GM18870 (cell line): ENCODE results near the gene PPIL3.

Experiments
- ATAC-seq: cut with Tn5 transposase; IDR thresholded peaks from one replicate; pipeline ENCODE4 v1.9.1; 2021; ENCODE audit warnings: moderate library complexity; ENCODE audit not compliant: unreplicated experiment

PPIL3 gene

DNA sequence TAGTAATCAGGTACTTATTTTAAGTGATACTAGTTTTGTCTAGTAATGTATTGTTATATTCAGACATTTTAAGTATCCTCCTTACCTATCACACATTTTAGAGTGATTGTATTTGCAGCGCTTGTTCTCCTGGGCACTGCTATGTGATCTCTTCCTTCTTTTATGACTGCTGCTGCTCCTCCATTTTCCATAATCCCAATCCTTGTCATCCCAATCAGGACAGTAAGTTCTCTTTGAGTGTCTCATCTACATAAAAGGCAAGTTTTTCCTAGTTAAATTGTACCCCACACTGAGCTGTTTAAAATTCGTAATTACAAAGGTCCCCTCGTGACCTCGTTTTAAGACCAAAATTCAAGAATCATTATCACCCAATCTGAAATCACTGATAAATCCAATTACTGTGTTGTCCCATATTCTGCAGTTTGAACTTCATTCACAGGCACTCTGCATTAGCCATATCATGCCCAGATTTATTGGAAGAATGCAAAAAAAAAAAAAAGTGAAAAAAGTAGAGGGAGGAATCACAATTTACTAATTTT, 27.2 kb downstream of the PPIL3 start:
- ATAC-seq = no peak

DNA sequence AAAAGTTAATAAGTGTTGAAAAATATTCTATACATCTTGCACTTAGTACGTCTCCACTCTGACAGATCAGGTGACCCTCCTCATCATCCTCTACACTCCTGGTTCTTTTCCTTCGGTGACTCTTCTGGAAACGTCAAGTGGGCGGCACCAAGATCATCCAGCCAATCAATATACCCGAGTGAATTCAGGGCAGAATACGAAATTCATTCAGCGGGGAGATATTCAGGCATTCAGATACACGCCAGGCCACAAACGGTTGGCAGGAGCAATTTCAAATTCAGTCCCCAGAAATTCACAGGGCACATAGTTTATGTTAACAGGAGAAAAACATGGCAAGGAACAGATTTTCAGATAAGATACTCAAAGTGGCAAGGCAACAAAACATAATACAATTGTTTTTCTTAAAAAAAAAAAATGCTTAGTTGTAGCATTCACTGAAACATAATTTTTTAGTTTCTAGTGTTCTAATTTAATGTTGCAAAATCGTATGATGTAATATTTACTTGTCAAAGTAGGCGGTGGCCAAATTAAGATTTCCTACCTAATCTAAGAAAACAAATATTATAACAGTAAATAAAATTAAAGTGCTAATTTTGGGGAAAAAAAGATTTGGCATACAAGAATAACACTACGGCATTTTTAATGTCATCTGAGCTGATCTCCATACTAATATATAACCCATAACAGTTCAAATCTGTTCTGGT, 28.6 kb downstream of the PPIL3 start:
- no peak for ATAC-seq

DNA sequence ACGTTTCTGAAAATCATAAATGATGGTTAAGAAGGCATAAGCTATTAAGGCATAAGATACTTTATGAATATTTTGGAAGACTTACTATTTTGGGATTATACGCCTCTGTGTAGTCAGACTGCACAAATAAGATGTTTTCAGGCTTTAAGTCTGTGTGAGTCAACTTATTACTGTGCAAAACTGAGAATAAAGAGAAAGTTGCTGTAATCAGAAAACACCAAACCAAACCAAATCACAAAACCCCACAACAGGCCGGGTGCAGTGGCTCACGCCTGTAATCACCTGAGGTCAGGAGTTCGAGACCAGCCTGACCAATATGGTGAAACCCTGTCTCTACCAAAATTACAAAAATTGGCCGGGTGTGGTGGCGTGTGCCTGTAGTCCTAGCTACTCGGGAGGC, 32.1 kb downstream of the PPIL3 start:
- no peak for ATAC-seq

DNA sequence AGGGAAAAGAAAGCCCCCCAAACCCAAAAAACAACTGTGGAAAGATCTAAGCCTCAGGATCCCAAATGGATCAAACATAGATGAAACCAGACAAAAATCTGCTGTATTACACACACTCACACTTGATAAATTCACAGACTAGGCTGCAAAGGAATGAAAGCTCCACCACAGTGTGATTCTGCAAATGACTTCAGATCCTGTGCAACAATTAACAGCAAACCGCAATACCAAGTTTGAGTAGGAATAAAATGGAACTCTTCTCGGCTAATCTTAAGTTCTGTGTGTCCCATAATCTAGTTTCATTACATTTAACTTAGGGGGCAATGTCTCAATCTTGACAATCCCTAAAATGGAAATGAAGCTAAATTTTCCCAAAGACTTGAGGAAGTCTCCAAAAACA, 36.3 kb downstream of the PPIL3 start:
- ATAC-seq = no peak

DNA sequence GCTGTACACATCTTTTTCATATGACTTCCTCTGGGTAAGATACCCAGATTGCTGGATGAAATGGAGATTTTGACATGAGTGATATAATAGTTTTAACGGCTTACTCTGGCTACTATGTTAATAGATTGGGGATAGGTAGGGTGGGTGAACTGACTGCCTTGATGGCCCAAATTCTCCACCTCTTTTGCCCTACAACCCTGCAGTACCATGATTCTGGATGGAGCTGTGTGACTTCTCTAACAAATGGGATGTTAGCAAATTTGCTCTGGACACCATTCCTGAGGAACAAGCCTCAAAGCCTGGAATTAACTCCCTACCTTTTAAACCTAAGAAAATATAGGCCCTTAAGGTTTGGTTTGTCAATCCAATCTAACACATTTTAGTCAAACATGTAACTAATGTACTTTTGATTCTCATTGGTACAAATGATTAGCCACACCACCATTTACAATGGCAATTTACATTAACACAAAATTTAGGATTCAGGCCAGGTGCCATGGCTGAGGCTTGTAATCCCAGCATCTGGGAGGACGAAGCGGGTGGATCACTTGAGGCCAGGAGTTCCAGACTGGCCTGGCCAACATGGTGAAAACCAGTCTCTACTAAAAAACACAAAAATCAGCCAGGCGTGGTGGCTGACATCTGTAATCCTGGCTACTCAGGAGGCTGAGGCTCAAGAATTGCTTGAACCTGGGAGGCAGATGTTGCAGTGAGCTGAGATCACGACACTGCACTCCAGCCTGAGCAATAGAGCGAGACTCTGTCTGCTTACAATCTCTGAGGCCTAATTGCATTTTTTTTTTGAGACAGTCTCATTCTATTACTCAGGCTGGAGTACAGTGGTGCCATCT, 37.3 kb downstream of the PPIL3 start:
- no peak for ATAC-seq

DNA sequence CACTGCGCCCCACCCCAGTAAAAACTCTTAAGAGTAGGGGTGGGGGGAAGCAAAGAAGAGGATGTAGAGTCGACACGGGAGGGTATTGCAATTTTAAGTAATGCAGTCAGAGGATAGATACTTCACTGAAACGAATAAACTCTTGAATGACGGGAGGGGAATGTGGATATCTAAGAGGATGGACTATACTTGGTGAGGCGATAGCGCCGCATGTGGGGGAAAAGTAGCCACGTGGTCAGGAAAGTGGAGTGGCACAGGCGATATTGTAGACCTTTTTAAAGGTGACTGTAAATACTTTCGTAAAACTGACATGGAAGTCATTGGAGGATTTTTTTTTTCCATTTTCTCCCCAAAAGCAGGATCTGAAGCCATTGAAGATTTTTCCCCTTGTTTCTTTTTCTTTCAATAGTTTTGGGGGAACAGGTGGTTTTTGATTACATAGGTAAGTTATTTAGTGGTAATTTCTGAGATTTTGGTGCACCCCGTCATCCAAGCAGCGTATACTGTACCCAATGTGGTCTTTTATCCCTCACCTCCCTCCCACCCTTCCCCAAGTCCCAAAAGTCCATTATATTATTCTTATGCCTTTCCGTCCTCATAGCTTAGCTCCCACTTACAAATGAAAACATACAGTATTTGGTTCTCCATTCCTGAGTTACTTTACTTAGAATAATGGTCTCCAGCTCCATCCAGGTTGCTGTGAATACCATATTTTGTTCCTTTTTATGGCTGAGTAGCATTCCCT, 38.2 kb downstream of the PPIL3 start:
- no peak for ATAC-seq

DNA sequence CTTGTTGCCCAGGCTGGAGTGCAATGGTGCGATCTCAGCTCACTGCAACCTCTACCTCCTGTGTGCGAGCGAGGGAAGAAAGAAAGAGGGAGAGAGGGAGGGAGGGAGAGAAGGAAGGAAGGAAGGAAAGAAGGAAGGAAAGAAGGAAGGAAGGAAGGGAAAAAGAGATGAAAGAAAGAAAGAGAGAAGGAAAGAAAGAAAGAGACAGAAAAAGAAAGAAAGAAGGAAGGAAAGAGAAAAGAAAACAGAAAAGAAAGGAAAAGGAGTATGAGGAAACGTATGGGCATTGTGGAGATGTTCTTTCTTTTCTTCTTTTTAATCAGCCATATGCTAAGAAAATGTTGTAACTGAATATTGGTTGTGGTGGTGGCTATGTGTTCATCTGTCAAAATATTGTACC, 40.9 kb downstream of the PPIL3 start:
- no peak for ATAC-seq

DNA sequence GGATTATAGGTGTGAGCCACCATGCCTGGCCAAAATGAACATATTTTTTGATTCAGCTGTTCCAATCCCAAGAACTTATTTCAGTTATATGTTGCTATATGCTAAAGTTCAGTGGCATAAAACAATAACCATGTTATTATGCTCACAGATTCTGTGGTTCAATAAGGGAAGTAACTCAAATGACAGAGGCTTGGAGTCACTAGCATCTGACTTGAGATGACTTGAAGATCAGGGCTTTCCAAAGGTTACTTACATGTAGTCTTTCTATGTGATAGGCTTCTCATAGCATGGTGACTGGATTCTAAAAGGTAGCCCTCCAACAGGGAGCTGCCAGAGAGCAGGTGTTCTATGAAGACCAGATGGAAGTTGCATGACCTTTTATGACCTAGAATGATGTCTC, 41.6 kb downstream of the PPIL3 start:
- no peak for ATAC-seq

DNA sequence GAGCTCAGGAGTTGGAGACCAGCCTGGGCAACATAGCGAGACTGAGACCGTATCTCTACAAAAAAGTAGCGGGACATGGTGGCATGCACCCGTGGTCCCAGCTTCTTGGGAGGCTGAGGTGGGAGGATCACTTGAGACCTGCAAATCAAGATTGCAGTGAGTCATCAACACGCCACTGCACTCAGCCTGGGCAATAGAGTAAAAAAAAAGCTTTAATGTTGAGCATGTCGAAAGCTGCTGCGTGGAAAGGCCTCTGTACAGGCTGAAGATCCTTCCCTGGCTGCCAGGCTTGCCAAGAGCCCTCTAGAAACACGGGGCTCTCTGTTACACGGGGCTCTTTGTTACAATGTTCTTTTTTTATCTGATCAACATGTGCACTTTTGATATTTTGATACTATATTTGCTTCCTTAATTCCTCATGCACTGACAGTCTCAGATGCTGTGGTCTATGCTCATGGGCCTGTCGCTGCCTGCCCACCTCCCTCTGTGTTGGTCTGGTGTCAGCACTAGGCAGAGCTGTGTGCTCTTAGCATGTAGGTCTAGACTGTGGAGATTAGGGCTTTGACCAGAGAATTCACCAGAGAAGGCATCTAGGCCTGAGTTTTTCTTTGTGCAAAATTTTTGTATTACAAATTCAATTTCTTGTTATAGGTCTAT, 43.1 kb downstream of the PPIL3 start:
- ATAC-seq = no peak

DNA sequence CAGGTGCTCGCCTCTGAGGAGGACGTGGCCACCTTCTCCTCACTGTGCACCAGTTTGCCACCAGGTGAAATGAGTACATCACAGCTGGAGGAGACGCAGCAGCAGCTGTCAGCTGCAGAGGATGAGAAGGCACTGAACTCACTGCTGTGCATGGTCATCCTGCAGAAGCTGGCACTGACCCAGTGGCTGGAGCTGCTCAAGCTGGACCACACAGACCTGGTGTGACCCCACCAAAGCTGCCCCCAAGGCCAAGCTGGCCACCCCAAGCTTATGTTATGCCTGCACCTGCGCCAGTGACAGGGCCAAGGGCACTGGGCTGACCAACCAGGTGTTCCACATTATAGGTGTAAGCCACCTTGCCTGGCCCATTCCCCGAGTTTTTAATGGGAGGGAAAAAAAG, 43.7 kb downstream of the PPIL3 start:
- ATAC-seq = no peak

DNA sequence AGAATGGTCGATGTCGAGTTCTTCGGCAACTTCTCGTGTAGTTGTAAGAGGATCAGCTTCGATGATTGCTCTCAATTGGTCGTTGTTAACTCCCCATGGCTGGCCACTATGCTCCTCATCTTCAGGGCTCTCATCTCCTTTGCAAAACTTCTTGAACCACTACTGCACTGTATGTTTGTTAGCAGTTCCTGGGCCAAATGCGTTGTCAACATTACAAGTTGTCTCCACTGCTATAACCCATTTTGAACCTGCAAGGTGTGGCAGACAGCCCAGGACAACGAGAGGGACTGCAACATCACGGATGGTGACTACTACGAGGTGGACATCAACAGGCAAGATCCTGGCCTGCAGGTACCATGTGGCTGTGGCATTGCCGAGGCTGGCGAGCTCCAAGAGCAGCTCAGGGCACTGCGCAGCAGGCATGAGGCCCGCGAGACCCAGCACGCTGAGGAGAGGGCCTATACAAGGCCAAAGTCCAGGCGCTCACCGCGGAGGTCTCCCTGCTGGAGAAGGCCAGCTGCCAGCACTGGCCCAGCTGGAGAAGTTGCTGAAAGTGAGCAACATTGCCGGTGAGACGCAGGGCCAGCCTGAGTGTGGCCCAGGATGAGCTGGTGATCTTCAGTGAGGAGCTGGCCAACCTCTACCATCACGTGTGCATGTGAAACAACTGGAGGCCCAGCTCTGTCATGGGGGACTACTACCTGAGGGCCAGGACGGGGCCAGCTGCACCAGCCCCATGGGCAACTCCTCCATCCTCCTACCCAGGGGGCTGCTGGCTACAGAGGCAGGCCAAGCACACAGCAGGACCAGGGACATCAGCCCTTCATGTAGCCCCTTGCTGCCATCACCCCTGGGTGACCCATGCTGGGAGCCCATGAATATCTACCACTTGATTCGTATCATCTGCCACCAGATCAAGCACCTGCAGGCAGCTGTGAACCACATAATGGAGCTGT, 44.6 kb downstream of the PPIL3 start:
- ATAC-seq = no peak

DNA sequence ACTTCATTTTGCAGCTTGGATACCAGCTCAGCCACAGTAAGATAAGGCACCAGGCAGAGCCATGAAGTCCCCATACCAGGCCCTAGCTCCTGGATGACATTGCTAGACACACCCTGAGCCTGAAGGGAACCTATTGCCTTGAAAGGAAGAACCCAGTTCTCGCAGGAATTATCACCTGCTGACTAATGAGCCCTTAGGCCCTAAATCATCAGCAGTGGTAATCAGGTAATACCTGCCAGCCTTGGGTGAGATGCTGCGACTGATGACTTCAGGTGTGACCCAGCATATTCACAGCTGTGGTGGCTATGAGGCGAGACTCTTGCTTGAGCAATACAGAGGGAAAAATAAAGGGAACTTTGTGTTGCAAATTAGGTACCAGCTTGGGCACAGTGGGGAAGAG, 49.4 kb downstream of the PPIL3 start:
- ATAC-seq = no peak

DNA sequence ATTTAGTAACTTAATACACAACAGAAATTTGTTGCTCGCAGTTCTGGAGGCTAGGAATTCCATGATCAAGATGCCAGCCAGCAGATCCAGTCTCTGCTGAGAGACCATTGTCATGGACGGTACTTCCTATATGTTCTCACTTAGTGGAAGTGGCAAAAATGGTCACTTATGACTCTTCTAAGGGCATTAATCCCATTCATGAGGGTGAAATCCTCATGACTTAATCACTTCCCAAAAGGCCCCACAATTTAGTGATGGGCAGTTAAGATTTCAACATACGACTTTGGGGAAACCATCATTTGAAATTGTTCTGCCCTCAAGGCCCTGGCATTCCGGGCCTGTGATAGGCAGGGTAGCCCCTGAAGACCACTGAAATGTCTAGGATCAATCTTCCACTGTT, 54.2 kb downstream of the PPIL3 start:
- no peak for ATAC-seq

DNA sequence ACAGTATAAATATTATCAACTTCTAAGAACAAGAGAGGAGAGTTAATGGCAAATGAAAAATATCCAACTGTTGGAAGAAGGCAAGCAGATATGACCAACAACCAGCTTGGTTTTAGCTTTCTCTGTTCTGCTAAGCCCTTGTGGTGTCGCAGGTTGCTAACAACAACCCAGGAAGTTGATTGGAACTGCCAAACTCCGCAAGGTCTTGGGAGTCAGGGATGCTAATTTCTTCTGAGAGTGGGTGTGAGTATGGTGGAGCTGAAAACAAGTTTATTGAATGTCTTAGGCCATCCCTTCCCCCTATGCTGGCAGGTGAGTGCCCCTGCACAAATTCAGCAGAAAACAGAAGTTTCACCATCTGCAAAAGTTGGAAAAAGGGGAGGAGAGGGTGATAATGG, 59.6 kb downstream of the PPIL3 start:
- no peak for ATAC-seq

DNA sequence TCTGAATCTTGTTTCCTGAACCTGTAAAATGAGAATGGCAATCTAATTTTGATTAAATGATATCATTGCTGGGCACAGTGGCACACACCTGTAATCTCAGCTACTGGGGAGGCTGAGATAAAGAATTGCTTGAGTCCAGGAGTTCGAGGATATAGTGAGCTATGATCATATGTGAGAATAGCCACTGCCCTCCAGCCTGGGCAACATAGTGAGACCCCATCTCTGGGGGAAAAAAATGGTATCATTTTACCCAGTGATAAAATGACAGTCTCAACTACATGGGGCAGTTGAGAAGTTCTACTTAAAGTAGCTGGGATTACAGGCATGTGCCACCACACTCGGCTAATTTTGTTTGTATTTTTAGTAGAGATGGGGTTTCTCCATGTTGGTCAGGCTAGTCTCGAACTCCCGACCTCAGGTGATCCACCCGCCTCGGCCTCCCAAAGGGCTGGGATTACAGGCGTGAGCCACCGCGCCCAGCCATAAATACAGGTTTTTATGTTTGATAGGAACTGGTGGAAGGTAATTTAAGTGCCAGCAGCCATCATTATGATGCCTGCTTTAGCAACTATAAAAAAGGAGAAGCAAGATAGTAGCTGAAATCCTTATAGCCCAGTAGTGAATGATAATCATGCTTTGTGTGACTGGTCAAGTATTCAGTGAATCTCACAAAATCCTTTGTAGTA, 60.2 kb downstream of the PPIL3 start:
- ATAC-seq = no peak

DNA sequence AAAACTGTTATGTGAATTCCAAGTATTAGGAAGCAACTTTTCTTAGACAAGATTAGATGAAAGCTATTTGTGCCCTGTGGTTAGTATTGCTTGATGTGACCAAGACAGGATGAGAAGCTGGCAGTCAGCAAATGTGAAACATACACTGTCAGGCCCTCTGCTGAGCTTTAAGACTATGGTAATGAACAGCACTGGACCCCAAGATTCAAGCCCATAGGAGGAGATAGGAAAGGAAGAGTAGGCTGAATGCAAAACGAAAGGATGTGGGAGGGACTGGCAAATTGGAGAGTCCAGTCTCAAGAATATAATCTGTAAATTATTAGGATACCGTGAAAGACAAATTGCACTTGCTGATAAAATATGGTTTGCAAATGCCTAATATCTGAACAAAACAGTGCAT, 60.8 kb downstream of the PPIL3 start:
- ATAC-seq = no peak

DNA sequence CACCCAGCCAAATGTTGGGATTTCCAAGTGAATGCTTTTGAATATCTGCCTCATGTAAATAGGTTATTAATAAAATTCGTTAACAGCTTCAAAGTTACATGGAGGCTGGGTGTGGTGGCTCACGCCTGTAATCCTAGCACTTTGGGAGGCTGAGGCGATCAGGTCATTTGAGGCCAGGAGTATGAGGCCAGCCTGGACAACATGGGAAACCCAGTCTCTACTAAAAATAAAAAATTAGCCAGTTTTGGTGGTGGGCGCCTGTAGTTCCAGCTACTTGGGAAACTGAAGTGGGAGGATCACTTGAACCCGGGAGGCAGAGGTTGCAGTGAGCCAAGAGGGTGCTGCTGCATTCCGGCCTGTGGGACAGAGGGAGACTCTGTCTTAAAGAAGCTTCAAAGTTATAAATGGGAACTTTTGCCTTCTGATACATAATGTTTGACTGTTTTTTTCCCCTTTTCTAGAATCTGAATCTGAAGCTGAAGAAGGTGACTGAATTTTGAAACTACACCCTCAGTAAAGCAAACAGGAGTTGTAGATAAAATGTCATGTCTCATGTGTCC, 67.1 kb downstream of the PPIL3 start:
- no peak for ATAC-seq
